ENCODE data around the gene MED19. TPM values are rescaled to one million over a fixed set of nuclear protein-coding genes. Genes with fewer than 3 reads are reported as not detected.
"Not testable (repeated sequence)": the region's sequence is repeated elsewhere in the genome, so short reads cannot be mapped to it uniquely, and the experiment has no call there.

The MED19 gene
- total RNA-seq, 2 experiments from 2014 or later, result 12.9 to 14.1 TPM

DNA sequence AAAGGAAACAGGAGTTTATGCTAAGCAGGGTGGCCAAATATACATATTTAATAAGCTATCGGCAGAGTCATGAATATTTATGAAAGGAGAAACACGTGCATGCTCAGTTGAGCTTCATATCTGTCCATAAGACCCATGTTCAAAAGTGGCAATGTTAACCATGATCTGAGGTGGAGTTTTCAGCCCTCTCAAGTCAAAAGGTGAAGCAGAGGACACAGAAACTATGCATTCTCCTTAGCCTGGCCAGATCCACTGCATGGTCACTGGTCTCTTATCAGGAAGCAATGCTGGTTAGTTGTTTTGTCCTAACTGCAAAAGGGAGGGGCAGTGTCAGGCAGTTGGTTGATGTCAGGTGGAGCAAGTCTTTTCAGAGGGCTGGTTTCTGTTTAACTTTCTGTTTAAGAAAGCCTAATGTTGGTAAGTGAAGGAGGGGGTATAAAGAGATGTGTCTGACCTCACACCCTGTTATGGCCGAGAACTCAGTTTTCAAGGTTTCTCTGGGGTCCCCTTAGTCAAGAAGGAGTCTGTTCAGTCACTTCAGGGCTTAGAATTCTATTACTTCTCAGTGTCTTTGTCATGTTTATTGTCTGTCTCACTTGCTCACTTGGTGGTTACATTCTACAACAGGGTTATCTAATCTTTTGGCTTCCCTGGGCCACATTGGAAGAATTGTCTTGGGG, 23.7 kb upstream of the MED19 start:
- intact Hi-C loops (cut with micrococcal nuclease), result no loop called here
- peak overlapping the region; percentile 8 for H3K27ac Mint-ChIP-seq
- DNase-seq, result no peak
- ChIA-PET CTCF (no interaction called here), POLR2A (no interaction called here)
- H3K36me3 Mint-ChIP-seq, result peaks cover 8% of the 10 kb centered on the region
- no peak overlapping the region for H3K4me3 Mint-ChIP-seq
- peaks cover 10% of the 10 kb centered on the region for H3K4me1 Mint-ChIP-seq (ENCODE audit: low read depth)
- no peaks in the 10 kb centered on the region for H3K9me3 Mint-ChIP-seq
- H3K27me3 Mint-ChIP-seq, result no peaks in the 10 kb centered on the region

DNA sequence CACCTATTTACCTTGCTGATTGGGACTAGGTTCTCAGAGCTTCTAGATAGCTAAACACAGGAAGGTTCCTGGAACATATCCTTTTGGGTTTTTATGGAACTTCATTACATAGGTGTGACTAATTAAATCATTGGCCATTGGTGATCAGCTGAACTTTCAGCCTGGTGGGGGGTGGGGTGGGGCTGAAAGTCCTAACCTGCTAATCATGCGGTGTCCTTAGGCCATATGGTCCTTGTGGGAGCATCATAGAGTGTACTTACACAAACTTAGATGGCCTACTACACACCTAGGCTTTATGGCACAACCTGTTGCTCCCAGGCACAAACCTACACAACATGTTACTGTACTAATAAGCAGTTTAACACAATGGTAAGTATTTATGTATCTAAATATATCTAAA, 20.6 kb upstream of the MED19 start:
- Mint-ChIP-seq H3K36me3 (peaks cover 4% of the 10 kb centered on the region), H3K4me3 (no peak overlapping the region), H3K4me1 (ENCODE audit: low read depth) (peaks cover 12% of the 10 kb centered on the region), H3K27me3 (no peaks in the 10 kb centered on the region), H3K27ac (no peak overlapping the region), H3K9me3 (no peaks in the 10 kb centered on the region)
- CTCF ChIA-PET, result no interaction called here
- DNase-seq, result no peak
- POLR2A ChIA-PET, result interaction anchor here (1.2 kb wide), 1 partner anchor 9 kb away, joined by 3 read pairs; the partner anchor contains the start of gene SELENOH
- intact Hi-C loops (cut with micrococcal nuclease), result no loop called here

DNA sequence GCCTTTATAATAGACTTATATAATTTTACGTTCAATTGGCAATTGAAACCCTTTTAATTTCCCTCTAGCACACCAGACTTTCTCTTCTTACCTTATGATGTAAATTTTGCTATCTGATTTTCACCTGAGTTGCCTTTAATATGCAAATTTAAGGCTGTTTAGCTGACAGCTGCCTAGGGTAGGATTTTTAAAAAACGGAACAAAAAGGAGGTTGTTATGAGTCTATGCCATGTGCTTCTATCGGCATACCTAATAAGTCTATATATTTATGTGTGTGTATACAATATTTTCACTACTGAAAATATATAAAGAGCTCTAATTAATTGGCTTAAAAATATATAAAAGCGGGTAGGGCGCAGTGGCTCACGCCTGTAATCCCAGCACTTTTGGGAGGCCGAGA, 17.5 kb upstream of the MED19 start:
- intact Hi-C loops (cut with micrococcal nuclease), result no loop called here
- no peak for DNase-seq
- CTCF ChIA-PET, result interaction anchor here (1.1 kb wide), 1 partner anchor 71 kb away, joined by 3 read pairs; no protein-coding TSS in a partner anchor
- Mint-ChIP-seq H3K36me3 (peaks cover 1% of the 10 kb centered on the region), H3K9me3 (no peaks in the 10 kb centered on the region), H3K27me3 (no peaks in the 10 kb centered on the region), H3K4me3 (no peak overlapping the region), H3K27ac (no peak overlapping the region), H3K4me1 (ENCODE audit: low read depth) (peaks cover 12% of the 10 kb centered on the region)
- POLR2A ChIA-PET, result no interaction called here

DNA sequence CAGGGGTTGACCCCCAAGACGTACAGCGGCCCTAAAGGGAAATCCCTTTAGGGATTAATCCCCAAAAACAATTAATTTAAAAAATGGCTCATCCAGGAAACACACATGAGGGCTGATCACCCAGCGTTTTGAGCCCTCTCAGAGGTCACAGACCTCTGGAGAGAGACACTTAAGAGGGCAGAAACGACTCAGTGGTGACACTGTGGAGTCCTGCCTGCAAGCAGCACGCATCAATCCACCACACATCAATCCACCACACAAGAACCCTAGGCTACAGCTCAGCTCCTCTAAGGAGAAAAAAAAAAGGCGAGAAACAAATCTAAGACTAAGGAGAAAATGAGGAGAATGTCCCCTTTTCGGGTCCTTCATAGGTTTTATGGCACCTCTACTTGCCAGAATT, 16.8 kb upstream of the MED19 start:
- peaks cover 12% of the 10 kb centered on the region for H3K4me1 Mint-ChIP-seq (ENCODE audit: low read depth)
- DNase-seq, result no peak
- peaks cover 1% of the 10 kb centered on the region for H3K36me3 Mint-ChIP-seq
- ChIA-PET CTCF (interaction anchor here (1.1 kb wide), 1 partner anchor 72 kb away, joined by 3 read pairs; no protein-coding TSS in a partner anchor), POLR2A (no interaction called here)
- no peak overlapping the region for H3K4me3 Mint-ChIP-seq
- no peaks in the 10 kb centered on the region for H3K9me3 Mint-ChIP-seq
- intact Hi-C loops (cut with micrococcal nuclease), result no loop called here
- no peak overlapping the region for H3K27ac Mint-ChIP-seq
- no peaks in the 10 kb centered on the region for H3K27me3 Mint-ChIP-seq

DNA sequence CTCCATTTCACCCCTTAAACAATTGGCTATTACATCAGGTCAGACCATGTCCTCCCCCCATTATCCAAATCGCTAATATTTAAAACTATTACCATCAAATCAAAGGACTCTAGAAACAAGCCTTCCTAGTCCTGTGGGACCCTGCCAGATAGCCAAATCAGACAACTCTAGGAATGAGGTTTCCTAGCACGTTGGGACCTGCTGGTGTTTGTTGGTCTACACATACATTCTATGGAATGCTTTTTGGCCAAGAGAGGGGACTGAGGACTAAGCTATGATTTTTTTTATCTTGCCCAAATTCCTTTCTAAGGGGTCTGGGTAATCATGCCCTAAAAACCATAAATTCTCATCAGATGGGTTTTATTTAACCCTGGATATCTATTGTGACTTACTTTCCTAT, 15.2 kb upstream of the MED19 start:
- ChIA-PET CTCF (interaction anchor here (0.9 kb wide), 1 partner anchor 74 kb away, joined by 4 read pairs; no protein-coding TSS in a partner anchor), POLR2A (no interaction called here)
- H3K4me3 Mint-ChIP-seq, result no peak overlapping the region
- H3K9me3 Mint-ChIP-seq, result no peaks in the 10 kb centered on the region
- peaks cover 11% of the 10 kb centered on the region for H3K4me1 Mint-ChIP-seq (ENCODE audit: low read depth)
- H3K27ac Mint-ChIP-seq, result no peak overlapping the region
- H3K27me3 Mint-ChIP-seq, result no peaks in the 10 kb centered on the region
- no peak for DNase-seq
- H3K36me3 Mint-ChIP-seq, result peaks cover 1% of the 10 kb centered on the region
- intact Hi-C loops (cut with micrococcal nuclease), result no loop called here

DNA sequence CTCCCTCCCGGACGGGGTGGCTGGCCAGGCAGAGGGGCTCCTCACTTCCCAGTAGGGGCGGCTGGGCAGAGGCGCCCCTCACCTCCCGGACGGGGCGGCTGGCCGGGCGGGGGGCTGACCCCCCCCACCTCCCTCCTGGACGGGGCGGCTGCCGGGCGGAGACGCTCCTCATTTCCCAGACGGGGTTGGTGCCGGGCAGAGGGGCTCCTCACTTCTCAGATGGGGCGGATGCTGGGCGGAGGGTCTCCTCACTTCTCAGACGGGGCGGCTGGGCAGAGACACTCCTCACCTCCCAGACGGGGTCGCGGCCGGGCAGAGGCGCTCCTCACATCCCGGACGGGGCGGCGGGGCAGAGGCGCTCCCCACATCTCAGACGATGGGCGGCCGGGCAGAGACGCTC, 4.7 kb upstream of the MED19 start:
- CTCF ChIA-PET, result not testable (repeated sequence)

DNA sequence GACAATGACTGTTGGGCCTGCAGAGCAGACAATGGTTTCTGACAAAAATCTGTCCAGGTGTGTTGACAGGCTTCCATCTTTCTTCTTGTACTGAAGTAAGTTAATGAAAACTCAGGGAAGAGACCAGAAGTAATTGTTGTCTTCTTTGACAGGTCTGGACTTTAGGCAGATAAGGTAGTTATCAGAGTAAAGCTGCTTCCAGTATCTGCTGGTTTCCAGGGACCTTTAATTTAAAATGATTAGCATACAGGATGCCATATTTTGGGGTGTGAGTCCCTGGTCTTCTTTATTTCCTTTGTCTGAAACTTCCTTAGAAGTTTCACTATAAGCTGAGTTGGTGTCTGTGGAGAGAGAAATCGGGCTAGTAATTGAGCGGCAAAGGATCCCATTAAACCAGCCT, 1.8 kb upstream of the MED19 start:
- Mint-ChIP-seq H3K36me3 (peaks cover 5% of the 10 kb centered on the region), H3K27ac (peak overlapping the region; percentile 89), H3K4me3 (peak overlapping the region; percentile 94), H3K27me3 (no peaks in the 10 kb centered on the region), H3K9me3 (no peaks in the 10 kb centered on the region), H3K4me1 (ENCODE audit: low read depth) (peaks cover 45% of the 10 kb centered on the region)
- POLR2A ChIA-PET, result interaction anchor here (1.5 kb wide), 1 partner anchor 28 kb away, joined by 4 read pairs; the partner anchor contains the start of gene SELENOH
- CTCF ChIA-PET, result interaction anchor here (0.6 to 4.9 kb wide), 7 partner anchors 10 to 220 kb away, joined by 3 to 20 read pairs (median 5); partner anchors contain the start of gene SELENOH
- intact Hi-C loops (cut with micrococcal nuclease), result loop anchor here (5.0 kb wide), 2 partner anchors 287 to 307 kb away; partner anchors contain the start of gene SLC43A3
- no peak for DNase-seq

More for the DNA sequence above, 4.7 kb upstream of the MED19 start:
- H3K4me1 Mint-ChIP-seq (ENCODE audit: low read depth), result peaks cover 20% of the 10 kb centered on the region
- H3K4me3 Mint-ChIP-seq; H3K9me3 Mint-ChIP-seq; intact Hi-C loops (cut with micrococcal nuclease); H3K36me3 Mint-ChIP-seq; H3K27ac Mint-ChIP-seq; H3K27me3 Mint-ChIP-seq; POLR2A ChIA-PET; DNase-seq: not testable (repeated sequence)

DNA sequence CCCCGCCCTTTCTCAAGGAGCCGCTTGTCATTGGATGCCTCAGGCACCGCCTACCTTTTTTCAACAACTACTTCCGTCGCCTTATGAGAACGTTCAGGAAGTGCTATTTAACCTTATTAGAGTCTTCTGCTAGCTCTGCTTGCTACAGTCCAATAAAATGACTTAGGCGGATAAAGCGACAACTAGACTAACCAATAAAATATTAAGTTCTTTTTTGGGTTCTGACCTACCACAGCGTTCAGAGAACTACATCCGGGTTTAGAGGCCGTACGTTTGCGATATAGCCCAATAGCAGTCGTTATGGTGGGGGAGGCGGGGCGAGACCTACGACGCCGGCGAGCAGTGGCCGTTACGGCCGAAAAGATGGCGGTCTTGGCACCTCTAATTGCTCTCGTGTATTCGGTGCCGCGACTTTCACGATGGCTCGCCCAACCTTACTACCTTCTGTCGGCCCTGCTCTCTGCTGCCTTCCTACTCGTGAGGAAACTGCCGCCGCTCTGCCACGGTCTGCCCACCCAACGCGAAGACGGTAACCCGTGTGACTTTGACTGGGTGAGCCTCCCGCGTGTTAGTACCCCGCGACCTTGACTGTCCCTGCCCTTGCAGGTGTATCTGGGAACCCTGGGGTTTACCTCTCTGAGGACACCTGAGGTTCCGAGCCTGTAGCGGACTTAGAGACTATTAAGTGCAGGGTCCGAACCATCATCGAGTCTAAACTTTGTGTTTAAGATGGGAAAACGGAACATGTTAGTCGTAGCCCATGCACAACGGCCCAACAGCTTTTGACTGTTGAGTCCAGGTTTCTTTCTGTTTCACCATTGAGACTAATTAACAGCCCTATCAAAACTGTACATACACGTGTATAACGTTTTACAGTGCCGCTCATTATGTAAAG, 488 bp upstream of the MED19 start, which contains the start of gene TMX2:
Gene TMX2 (plus strand): TSS at position 338 of the 895 bp plus-strand sequence. CDS start 26 bp downstream, at position 364.
- intact Hi-C loops (cut with micrococcal nuclease), result loop anchor here (1.0 to 5.0 kb wide), 11 partner anchors 29 to 866 kb away; partner anchors contain the start of genes CLP1, SELENOH, SLC43A3 and TIMM10
- Mint-ChIP-seq H3K4me1 (ENCODE audit: low read depth) (peaks cover 53% of the 10 kb centered on the region), H3K27ac (peak within 1 kb of the TSS; percentile 89), H3K4me3 (peak within 1 kb of the TSS; percentile 94), H3K36me3 (peaks cover under 1% of the 10 kb centered on the region), H3K9me3 (no peaks in the 10 kb centered on the region), H3K27me3 (no peaks in the 10 kb centered on the region)
- CTCF ChIA-PET, result interaction anchor here (0.9 to 4.9 kb wide), 4 partner anchors 12 to 367 kb away, joined by 3 to 20 read pairs (median 6); partner anchors contain the start of gene SELENOH
- peak; percentile 94 for DNase-seq
- POLR2A ChIA-PET, result interaction anchor here (2.2 kb wide), 1 partner anchor 29 kb away, joined by 12 read pairs; the partner anchor contains the start of gene SELENOH

DNA sequence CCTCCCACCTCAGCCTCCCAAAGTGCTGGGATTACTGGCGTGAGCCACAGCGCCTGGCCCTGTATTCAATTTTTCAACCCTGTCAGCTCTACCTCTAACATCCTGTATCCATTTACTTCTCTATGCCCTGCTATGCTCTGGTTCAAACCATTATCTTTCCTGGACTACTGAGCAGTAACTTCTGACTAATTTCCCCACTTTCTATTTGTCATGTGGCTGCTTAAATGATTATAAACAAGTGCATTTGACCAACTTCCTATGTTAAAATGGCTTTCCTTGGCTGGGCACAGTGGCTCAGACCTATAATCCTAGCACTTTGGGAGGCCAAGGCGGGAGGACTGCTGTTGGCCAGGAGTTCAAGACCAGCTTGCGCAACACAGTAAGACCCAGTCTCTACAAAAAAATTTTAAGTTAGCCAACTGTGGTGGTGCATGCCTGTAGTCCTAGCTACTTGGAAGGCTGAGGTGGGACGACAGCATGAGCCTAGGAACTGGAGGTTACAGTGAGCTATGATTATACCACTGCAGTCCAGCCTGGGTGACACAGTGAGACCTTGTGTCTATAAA, 2.1 kb downstream of the MED19 start:
- H3K9me3 Mint-ChIP-seq, result no peaks in the 10 kb centered on the region
- POLR2A ChIA-PET, result interaction anchor here (0.5 to 1.2 kb wide), 4 partner anchors 8 to 171 kb away, joined by 3 to 4 read pairs (median 3); partner anchors contain the start of gene SELENOH
- DNase-seq, result peak; percentile 13
- intact Hi-C loops (cut with micrococcal nuclease), result loop anchor here (5.0 kb wide), 2 partner anchors 283 to 303 kb away; partner anchors contain the start of gene SLC43A3
- no peaks in the 10 kb centered on the region for H3K27me3 Mint-ChIP-seq
- no peak overlapping the region for H3K4me3 Mint-ChIP-seq
- H3K4me1 Mint-ChIP-seq (ENCODE audit: low read depth), result peaks cover 50% of the 10 kb centered on the region
- peaks cover 2% of the 10 kb centered on the region for H3K36me3 Mint-ChIP-seq
- CTCF ChIA-PET, result interaction anchor here (1.1 to 4.9 kb wide), 4 partner anchors 32 to 141 kb away, joined by 3 to 20 read pairs (median 4); partner anchors contain the start of gene SELENOH
- peak overlapping the region; percentile 70 for H3K27ac Mint-ChIP-seq

DNA sequence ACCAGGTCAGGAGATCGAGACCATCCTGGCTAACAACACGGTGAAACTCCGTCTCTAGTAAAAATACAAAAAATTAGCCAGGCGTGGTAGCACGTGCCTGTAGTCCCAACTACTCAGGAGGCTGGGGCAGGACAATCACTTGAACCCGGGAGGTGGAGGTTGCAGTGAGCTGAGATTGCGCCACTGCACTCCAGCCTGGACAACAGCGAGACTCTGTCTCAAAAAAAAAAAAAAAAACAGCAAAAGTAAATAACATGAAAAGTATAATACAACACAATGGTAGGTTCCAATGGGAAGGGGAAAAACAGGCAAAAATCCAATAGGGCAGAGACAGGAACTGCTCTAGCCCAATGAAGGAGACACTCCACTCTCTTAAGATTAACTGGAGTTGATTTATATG, 6.6 kb downstream of the MED19 start:
- H3K27me3 Mint-ChIP-seq; H3K4me3 Mint-ChIP-seq; DNase-seq; H3K27ac Mint-ChIP-seq; intact Hi-C loops (cut with micrococcal nuclease); CTCF ChIA-PET; H3K9me3 Mint-ChIP-seq: not testable (repeated sequence)
- peaks cover 20% of the 10 kb centered on the region for H3K4me1 Mint-ChIP-seq (ENCODE audit: low read depth)
- H3K36me3 Mint-ChIP-seq, result peaks cover 15% of the 10 kb centered on the region
- POLR2A ChIA-PET, result interaction anchor here (0.8 kb wide), 1 partner anchor 27 kb away, joined by 4 read pairs; no protein-coding TSS in a partner anchor

DNA sequence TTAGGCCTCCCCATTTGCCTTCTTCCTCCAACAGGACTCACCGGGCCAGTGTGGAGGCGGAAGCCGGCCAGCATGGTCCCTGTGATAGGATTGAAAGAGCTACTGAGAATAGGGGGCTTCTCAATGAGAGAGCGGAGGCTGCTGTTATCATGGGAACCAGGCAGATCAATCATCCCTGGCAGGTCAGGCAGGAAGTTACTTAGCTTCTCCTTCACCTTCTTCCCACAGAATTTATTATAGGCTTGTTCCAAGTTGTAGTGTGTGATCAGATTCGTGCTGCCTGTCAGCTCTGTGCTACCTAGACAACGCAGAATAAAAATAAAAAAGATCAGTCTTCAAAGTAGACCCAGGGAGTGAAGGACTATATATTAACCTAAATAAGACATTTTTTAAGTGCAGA, 7.1 kb downstream of the MED19 start:
- intact Hi-C loops (cut with micrococcal nuclease), result no loop called here
- CTCF ChIA-PET, result no interaction called here
- POLR2A ChIA-PET, result no interaction called here
- DNase-seq, result no peak
- Mint-ChIP-seq H3K27me3 (no peaks in the 10 kb centered on the region), H3K27ac (no peak overlapping the region), H3K36me3 (peaks cover 15% of the 10 kb centered on the region), H3K4me3 (no peak overlapping the region), H3K9me3 (no peaks in the 10 kb centered on the region), H3K4me1 (ENCODE audit: low read depth) (peaks cover 17% of the 10 kb centered on the region)
